Trophoblast cell (in vitro differentiated cells and primary cell): ENCODE data around the gene DNAH7.

Source experiments
- DNase-seq, 2 donors: peaks; one replicate each; pipeline ENCODE4 v3.0.0-alpha.2; 2016
- H2AFZ ChIP-seq: 2 replicates; pipeline ENCODE4 v1.6.1; 2013; ENCODE audit warnings: low read length, moderate library complexity, mild to moderate bottlenecking; ENCODE audit not compliant: insufficient read depth, poor library complexity
- H2AK5ac ChIP-seq: 2 replicates; pipeline ENCODE4 v1.6.1; 2013; ENCODE audit warnings: mild to moderate bottlenecking, low read length
- H2BK120ac ChIP-seq: 2 replicates; pipeline ENCODE4 v1.6.1; 2013; ENCODE audit warnings: low read length, mild to moderate bottlenecking, moderate library complexity; ENCODE audit not compliant: insufficient read depth, poor library complexity
- H2BK12ac ChIP-seq: 2 replicates; pipeline ENCODE4 v1.6.1; 2013; ENCODE audit warnings: mild to moderate bottlenecking, low read length, moderate library complexity
- H2BK5ac ChIP-seq: 2 replicates; pipeline ENCODE4 v1.6.1; 2013; ENCODE audit warnings: low read length, low read depth, moderate library complexity, mild to moderate bottlenecking; ENCODE audit not compliant: poor library complexity
- H3K14ac ChIP-seq: 2 replicates; pipeline ENCODE4 v1.6.1; 2013; ENCODE audit warnings: mild to moderate bottlenecking, low read length
- H3K18ac ChIP-seq: 2 replicates; pipeline ENCODE4 v1.6.1; 2013; ENCODE audit warnings: mild to moderate bottlenecking, low read length
- H3K23ac ChIP-seq: 2 replicates; pipeline ENCODE4 v1.6.1; 2013; ENCODE audit warnings: low read length
- H3K27ac ChIP-seq: 2 replicates; pipeline ENCODE4 v1.5.1; 2013; ENCODE audit warnings: low read depth, mild to moderate bottlenecking, inconsistent platforms, low read length, moderate library complexity
- H3K27me3 ChIP-seq: 2 replicates; pipeline ENCODE4 v1.6.1; 2013; ENCODE audit warnings: inconsistent platforms, mild to moderate bottlenecking, low read length, moderate library complexity; ENCODE audit not compliant: insufficient read depth
- H3K36me3 ChIP-seq, 2 experiments: 1 replicate in 1 of 2; 2 replicates in 1 of 2; pipeline ENCODE4 v1.6.1; 2013; ENCODE audit warnings: low read length in 2 of 2, mild to moderate bottlenecking in 2 of 2, moderate library complexity in 1 of 2; ENCODE audit not compliant: insufficient read depth in 2 of 2, control insufficient read depth in 1 of 2
- H3K4ac ChIP-seq: 2 replicates; pipeline ENCODE4 v1.6.1; 2013; ENCODE audit warnings: low read depth, mild to moderate bottlenecking, low read length, moderate library complexity
- H3K4me1 ChIP-seq, 2 experiments: 1 replicate in 1 of 2; 2 replicates in 1 of 2; pipeline ENCODE4 v1.6.1; 2013; ENCODE audit warnings: low read length in 2 of 2, mild to moderate bottlenecking in 2 of 2, moderate library complexity in 1 of 2; ENCODE audit not compliant: insufficient read depth in 2 of 2, control insufficient read depth in 1 of 2
- H3K4me2 ChIP-seq: 2 replicates; pipeline ENCODE4 v1.6.1; 2013; ENCODE audit warnings: inconsistent platforms, mild to moderate bottlenecking, low read length, moderate library complexity
- H3K4me3 ChIP-seq: 2 replicates; pipeline ENCODE4 v1.5.1; 2013; ENCODE audit warnings: mild to moderate bottlenecking, low read depth, low read length, inconsistent platforms
- H3K79me1 ChIP-seq: one replicate; pipeline ENCODE4 v1.6.1; 2013; ENCODE audit warnings: low read length
- H3K79me2 ChIP-seq: 2 replicates; pipeline ENCODE4 v1.6.1; 2013; ENCODE audit warnings: low read length, mild to moderate bottlenecking; ENCODE audit not compliant: control insufficient read depth, insufficient read depth, poor library complexity
- H3K9ac ChIP-seq: 2 replicates; pipeline ENCODE4 v1.6.1; 2013; ENCODE audit warnings: mild to moderate bottlenecking, low read length
- H3K9me3 ChIP-seq: 2 replicates; pipeline ENCODE4 v1.6.1; 2013; ENCODE audit warnings: low read depth, mild to moderate bottlenecking, control low read depth, inconsistent platforms, low read length; ENCODE audit not compliant: insufficient read depth
- H4K12ac ChIP-seq: 2 replicates; pipeline ENCODE4 v1.6.1; 2013; ENCODE audit warnings: low read depth, mild to moderate bottlenecking, low read length, moderate library complexity
- H4K8ac ChIP-seq: 2 replicates; pipeline ENCODE4 v1.6.1; 2013; ENCODE audit warnings: low read depth, mild to moderate bottlenecking, low read length, moderate library complexity
- H4K91ac ChIP-seq: one replicate; pipeline ENCODE4 v1.6.1; 2013; ENCODE audit warnings: low read depth, mild to moderate bottlenecking, low read length, moderate library complexity
- WGBS: extraction: QIAGEN DNeasy Blood & Tissue Kit; methylation state at CpG from one replicate; pipeline ENCODE4 v1.1.7; 2013; ENCODE audit warnings: missing lambda C conversion rate; ENCODE audit not compliant: insufficient read length, insufficient coverage; ENCODE audit errors: extremely low coverage; 5-methylcytosine and 5-hydroxymethylcytosine counted together

DNAH7 gene

GRCh38 chr2:195850764-195851163 is 217.9 kb downstream of the DNAH7 start:
- Histone ChIP-seq H3K18ac (no peak overlapping the region), H4K91ac (no peak overlapping the region), H3K14ac (no peak overlapping the region), H3K9me3 (no peaks in the 10 kb centered on the region), H3K4me3 (no peak overlapping the region), H2BK5ac (no peak overlapping the region), H3K4ac (no peak overlapping the region), H3K4me1 (no peaks in the 10 kb centered on the region), H2BK120ac (no peak overlapping the region), H3K9ac (no peak overlapping the region), H4K8ac (no peak overlapping the region), H4K12ac (no peak overlapping the region), H2BK12ac (no peak overlapping the region), H3K23ac (no peak overlapping the region), H2AK5ac (no peak overlapping the region), H3K36me3 (no peaks in the 10 kb centered on the region), H3K27ac (no peak overlapping the region), H3K79me1 (no peaks in the 10 kb centered on the region), H3K4me2 (no peak overlapping the region), H3K79me2 (no peaks in the 10 kb centered on the region), H2AFZ (no peak overlapping the region), H3K27me3 (no peaks in the 10 kb centered on the region)
- WGBS: no CpG with 5 or more reads among the region's 3 CpGs
- DNase-seq: no peak

DNA sequence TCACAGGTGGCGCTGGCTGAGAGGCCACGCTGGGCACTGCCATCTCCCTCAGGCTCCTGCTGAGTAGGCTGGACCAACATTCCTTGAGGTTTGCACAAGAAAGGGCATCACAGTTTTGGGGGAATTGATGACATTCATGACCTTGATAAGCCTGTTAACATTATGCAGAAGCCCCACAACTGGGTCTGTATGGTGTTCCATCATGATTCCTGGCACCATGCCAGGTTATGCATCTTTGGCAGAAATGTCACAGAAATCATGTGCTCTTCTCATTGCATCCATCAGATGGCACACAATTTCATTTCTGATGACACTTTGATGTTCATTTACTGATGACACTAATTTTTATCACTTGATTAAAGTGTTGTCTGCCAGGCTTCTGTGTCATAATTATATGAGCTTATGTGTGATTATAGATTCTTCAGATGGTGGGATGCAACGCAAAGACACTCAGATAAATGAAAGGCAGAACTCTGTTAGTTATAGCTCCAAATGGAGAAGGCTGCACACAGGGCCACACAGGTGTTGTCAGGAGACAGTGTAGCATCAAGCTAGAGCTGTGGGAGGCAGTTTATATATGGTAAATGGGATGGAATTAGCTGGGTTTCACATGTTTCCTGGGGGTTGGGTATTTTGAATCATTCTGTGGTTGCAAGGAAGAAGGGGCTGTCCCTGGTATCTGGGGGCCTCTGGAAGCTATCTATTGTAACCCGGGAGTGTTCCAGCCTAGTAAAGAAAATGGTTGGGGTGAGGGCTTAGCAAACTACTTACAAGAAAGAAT is 220.3 kb downstream of the DNAH7 start:
- Histone ChIP-seq H3K18ac (no peak overlapping the region), H3K9ac (no peak overlapping the region), H3K4ac (no peak overlapping the region), H3K27me3 (no peaks in the 10 kb centered on the region), H2AK5ac (no peak overlapping the region), H2BK12ac (no peak overlapping the region), H4K8ac (no peak overlapping the region), H2BK120ac (no peak overlapping the region), H3K27ac (no peak overlapping the region), H3K36me3 (no peaks in the 10 kb centered on the region), H2AFZ (no peak overlapping the region), H4K91ac (no peak overlapping the region), H3K79me1 (no peaks in the 10 kb centered on the region), H3K4me2 (no peak overlapping the region), H3K79me2 (no peaks in the 10 kb centered on the region), H3K23ac (no peak overlapping the region), H3K4me3 (no peak overlapping the region), H3K14ac (no peak overlapping the region), H2BK5ac (no peak overlapping the region), H4K12ac (no peak overlapping the region), H3K9me3 (no peaks in the 10 kb centered on the region), H3K4me1 (no peaks in the 10 kb centered on the region)
- no CpG with 5 or more reads among the region's 4 CpGs for WGBS
- DNase-seq: peak in 1 of 2 donors; percentile 7

- no peak overlapping the region for H3K23ac ChIP-seq
- H4K91ac ChIP-seq: no peak overlapping the region
- no peaks in the 10 kb centered on the region for H3K4me1 ChIP-seq
- H2AK5ac ChIP-seq: no peak overlapping the region
- no peak overlapping the region for H2BK12ac ChIP-seq
- no peak overlapping the region for H2AFZ ChIP-seq
- no peaks in the 10 kb centered on the region for H3K27me3 ChIP-seq
- no peak overlapping the region for H3K18ac ChIP-seq
- no peak for DNase-seq
- H3K4ac ChIP-seq: no peak overlapping the region
- no peak overlapping the region for H2BK5ac ChIP-seq
- H3K79me1 ChIP-seq: no peaks in the 10 kb centered on the region
- no peak overlapping the region for H2BK120ac ChIP-seq
- no peaks in the 10 kb centered on the region for H3K9me3 ChIP-seq
- no peak overlapping the region for H3K27ac ChIP-seq
- no peak overlapping the region for H4K8ac ChIP-seq
- no CpG with 5 or more reads among the region's 3 CpGs for WGBS
- no peak overlapping the region for H4K12ac ChIP-seq
- H3K14ac ChIP-seq: no peak overlapping the region
- H3K4me2 ChIP-seq: no peak overlapping the region
- no peak overlapping the region for H3K9ac ChIP-seq
- no peaks in the 10 kb centered on the region for H3K79me2 ChIP-seq
- no peaks in the 10 kb centered on the region for H3K36me3 ChIP-seq
- no peak overlapping the region for H3K4me3 ChIP-seq
These were observed 225.7 kb downstream of the DNAH7 start for GRCh38 chr2:195842932-195843331.

- no peak overlapping the region for H3K4me2 ChIP-seq
- H3K4ac ChIP-seq: no peak overlapping the region
- no CpG with 5 or more reads among the region's 1 CpG for WGBS
- H3K14ac ChIP-seq: no peak overlapping the region
- no peak overlapping the region for H3K9ac ChIP-seq
- H3K36me3 ChIP-seq: no peaks in the 10 kb centered on the region
- no peak overlapping the region for H3K27ac ChIP-seq
- H3K79me1 ChIP-seq: no peaks in the 10 kb centered on the region
- H3K27me3 ChIP-seq: no peaks in the 10 kb centered on the region
- no peak overlapping the region for H4K12ac ChIP-seq
- H2BK12ac ChIP-seq: no peak overlapping the region
- no peak overlapping the region for H3K18ac ChIP-seq
- no peak overlapping the region for H2AFZ ChIP-seq
- H3K23ac ChIP-seq: no peak overlapping the region
- no peak overlapping the region for H2AK5ac ChIP-seq
- H4K91ac ChIP-seq: no peak overlapping the region
- H3K4me3 ChIP-seq: no peak overlapping the region
- no peak overlapping the region for H4K8ac ChIP-seq
- no peak for DNase-seq
- H3K4me1 ChIP-seq: no peaks in the 10 kb centered on the region
- no peak overlapping the region for H2BK120ac ChIP-seq
- H3K79me2 ChIP-seq: no peaks in the 10 kb centered on the region
- no peaks in the 10 kb centered on the region for H3K9me3 ChIP-seq
- no peak overlapping the region for H2BK5ac ChIP-seq
These were observed 230.6 kb downstream of the DNAH7 start for GRCh38 chr2:195838002-195838401.
